T-helper 17 cell (primary cell): Measurements from ENCODE around the gene POLQ. TPM values are rescaled to one million over a fixed set of nuclear protein-coding genes. Genes with fewer than 3 reads are reported as not detected.

Source experiments
- total RNA-seq, 4 donors: library from RNA in 2 of 4; stranded (reverse) in 2 of 4; gene quantifications; one replicate each; pipeline ENCODE4 v1.2.3 and lab custom pipeline; 2022 to 2026

The POLQ gene
- total RNA-seq, 2 donors from 2014 or later = 0.15 to 0.23 TPM

Other genes with a start within 250 kb of the POLQ start
- not detected for gene ARGFX, start 22.0 kb upstream of the POLQ start, total RNA-seq
- under 1 TPM in 1 of 2 donors, not detected in 1; 0.39 TPM for gene FBXO40, start 47.4 kb upstream of the POLQ start, total RNA-seq
- gene HCLS1, start 114.9 kb upstream of the POLQ start, total RNA-seq = 100 to 1,000 TPM; 277 to 292 TPM
- 10 to 100 TPM; 56.1 to 66.9 TPM for gene GOLGB1, start 203.8 kb upstream of the POLQ start, total RNA-seq